Activated CD4-positive, CD25-positive, alpha-beta regulatory T cell treated with anti-CD3 and anti-CD28 coated beads, Interleukin-2, amount 50 U/mL, for 16 hours (primary cell): ENCODE measurements around the gene MEIS2.

Experiments
- DNase-seq: peaks from one replicate; pipeline ENCODE4 v3.0.0-alpha.2; 2020; ENCODE audit warnings: low read depth, low spot score

MEIS2 gene

GRCh38 chr15:36965570-36966342 is 134.6 kb downstream of the MEIS2 start:
- DNase-seq: no peak

DNA sequence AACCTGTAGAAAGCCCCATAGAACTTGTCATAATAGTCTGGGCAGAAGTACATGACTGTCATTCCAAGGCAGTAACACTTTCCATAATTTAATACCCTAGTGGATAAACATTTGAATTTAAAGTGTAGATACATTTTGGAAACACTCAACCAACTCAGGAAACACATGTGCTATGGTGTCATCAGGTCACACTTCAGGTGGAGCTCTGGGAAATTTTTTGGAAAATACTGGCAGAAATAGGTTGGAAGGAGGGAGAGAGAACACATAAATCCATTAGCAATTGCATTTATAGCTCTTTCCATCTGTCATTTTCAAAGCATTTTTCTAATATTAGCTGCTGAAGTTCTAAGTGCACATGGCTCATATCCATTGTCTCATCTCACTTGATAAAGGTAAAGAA is 135.7 kb downstream of the MEIS2 start:
- no peak for DNase-seq

DNA sequence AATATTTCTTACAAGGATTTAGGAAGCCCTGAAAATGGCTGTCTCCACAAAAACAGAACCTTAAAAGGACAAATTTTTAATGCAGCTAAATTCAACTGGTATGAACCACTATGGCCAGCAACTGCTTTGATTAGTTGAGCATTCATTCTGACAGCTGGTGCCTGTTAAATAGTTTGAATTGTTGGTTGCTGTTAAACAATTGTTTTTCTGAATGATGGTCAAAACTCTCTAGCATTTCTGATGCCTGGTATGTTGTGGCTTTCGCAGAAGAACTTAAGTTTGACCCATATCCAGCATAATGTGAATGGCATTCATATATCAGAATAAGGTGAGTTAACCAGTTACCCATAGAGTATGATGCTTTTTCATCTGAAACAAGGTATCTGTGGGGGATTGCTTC is 138.4 kb downstream of the MEIS2 start:
- no peak for DNase-seq

DNA sequence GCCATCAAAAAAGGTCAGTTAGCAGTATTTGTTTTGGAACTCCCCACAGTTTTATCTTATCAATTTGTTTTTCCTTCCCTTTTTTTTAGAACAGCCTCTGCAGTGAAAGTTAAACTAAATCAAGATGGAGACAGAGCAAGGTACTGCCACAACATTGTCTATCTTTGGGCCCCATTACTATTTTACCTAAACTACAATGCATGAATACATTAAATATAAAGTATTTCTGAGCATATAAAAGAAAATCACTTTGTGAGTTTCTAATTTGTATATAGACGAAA is 139.5 kb downstream of the MEIS2 start:
- DNase-seq: no peak

GRCh38 chr15:36960179-36960946 is 140.0 kb downstream of the MEIS2 start:
- DNase-seq: no peak

DNA sequence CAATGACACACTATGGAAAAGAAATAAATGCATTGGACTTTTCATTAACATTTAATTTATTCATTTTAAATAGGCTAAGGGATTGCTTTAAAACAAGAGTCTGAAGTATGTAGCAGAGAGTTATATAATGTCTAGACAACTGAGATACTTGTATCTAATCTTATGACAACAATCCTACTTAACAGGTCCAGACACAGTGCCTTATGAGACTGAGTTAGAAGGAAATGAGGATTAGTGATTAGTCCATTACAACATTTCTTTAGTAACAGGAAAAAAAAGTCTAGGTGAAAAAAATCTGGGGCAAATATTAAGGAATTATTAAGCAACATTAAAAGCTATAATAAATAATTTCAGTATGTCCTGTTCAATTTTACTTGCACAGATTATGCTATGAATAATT is 140.6 kb downstream of the MEIS2 start:
- DNase-seq: no peak

GRCh38 chr15:36958606-36959005 is 141.7 kb downstream of the MEIS2 start:
- no peak for DNase-seq

DNA sequence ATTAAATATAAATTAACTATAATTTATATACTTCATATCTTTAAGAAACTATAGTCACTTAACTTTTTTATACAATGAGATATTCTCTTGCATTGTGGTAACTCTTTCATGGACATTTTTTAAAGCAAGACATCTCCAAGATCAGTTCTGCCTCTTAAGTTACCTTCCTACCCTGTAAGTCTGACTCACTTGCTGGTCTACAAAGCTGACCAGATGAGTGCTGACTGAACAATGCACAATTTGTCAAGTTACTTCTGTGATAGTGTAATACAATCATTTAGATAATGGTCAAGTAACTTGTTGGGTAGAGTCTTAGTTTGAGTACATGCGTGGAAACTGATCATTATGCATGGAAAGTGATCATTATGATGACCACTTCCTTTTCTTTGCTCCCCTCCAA is 145.9 kb downstream of the MEIS2 start:
- no peak for DNase-seq

DNA sequence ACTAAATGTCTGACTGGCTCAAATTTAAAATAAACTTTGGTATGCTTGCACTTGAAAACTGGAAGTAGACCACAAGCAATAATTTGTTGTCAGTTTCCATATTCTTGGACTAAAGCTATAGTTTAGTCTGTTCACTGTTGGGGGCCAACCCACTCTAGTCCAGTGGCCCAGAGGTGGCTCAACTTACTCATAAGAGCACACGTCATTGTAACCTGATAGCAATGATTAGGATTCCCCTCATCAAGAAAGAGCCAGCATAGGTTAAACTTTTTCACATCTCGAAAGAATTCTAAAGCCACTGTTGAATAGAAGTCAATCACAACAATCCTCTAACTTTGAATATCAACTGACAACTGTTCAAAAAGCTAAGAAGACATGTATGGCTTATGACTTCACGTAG is 147.0 kb downstream of the MEIS2 start:
- DNase-seq: no peak

DNA sequence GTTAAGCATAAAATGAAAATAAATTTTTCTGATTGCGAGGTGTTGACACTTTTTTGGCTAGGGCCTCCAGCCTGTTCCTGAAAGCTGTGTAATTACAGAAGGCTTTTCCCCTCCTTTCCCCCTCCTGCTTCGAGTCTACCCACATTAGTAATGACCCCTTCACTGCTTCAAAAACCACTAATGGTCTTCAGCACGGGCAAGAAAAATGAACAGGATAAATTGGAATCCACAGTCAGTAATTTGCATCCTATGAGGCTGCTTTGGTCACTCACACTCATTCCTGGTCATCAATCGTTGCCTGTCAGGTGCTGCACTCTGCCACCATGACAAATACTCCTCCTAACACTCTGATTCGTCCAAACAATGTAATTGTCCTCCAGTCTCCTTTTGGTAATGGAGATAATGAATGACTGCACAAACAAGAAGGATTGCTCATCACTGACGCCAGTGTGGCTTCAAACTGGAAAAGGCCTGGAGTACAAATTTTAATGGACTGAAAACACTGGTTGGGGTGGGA is 148.6 kb downstream of the MEIS2 start:
- DNase-seq: no peak

DNA sequence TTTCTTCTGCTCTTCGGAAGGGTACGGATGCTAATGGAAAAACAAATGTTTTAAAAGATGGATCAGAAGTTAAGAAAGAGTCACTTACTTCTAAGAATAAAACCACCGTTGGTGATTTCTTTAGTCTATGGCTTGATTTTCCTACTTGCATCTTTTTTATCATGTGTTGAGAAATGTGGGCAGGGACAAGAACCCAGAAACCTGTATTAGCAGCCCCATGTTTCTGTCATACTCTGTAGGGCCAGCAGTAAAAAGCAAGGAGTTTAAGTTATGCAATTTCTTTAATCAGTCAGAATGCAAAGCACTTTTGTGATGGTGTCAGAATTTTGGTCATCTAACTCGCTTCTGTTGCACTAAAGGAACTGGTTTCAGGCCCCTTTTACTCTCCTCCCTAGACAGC is 150.0 kb downstream of the MEIS2 start:
- no peak for DNase-seq

- no peak for DNase-seq
Observed at GRCh38 chr15:36948982-36949381, 151.4 kb downstream of the MEIS2 start.

GRCh38 chr15:36947035-36947719 is 153.2 kb downstream of the MEIS2 start:
- no peak for DNase-seq

GRCh38 chr15:36944442-36944841 is 155.9 kb downstream of the MEIS2 start:
- DNase-seq: no peak

- no peak for DNase-seq
Observed at GRCh38 chr15:36943508-36944361, 156.6 kb downstream of the MEIS2 start.

DNA sequence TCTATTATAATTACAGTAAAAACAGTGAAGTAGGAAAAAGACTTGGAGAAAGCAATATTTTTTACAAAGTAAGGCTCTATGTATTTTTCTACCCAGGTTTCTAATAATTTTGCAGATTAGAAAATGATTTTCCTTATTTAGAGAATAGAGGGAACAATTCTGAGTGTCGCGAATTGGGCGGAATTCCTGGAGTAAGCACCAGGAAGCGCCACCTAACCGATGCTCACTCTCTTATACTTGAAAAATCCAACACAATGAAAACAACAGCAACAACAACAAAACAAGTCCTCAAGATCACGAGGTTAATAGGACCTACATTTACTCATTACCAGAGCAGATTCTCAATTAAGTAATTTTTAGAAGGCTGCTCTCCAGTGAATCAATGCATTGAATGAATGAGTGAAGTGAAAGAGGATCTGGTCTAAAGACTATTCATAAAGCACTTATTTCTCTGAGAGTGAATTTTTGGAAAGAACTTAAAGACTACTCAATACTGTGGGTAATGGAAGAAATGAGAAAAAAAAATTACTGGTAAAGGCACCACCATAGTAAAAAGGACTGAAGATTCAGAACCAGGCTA is 158.0 kb downstream of the MEIS2 start:
- DNase-seq: no peak

DNA sequence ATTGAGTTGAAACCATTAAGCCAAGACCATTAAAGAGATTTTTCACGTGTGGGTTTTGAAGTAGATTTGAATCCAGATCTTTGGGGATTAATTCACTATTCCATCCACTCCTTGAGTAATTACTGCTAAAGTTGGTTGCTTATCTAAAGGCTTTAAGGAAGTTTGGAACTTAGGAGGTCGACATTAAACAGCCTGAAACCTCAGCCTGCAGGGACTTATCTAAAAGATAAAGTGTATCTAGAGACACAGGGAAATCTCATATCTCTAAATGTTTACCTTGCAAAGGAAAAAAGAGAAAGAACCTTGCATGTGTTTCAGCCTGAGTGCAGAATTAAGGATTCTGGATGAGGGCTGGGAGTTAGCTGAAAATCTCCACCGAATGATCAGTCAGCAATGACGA is 158.6 kb downstream of the MEIS2 start:
- no peak for DNase-seq

GRCh38 chr15:36940636-36941260 is 159.6 kb downstream of the MEIS2 start:
- no peak for DNase-seq

- DNase-seq: no peak
Observed at GRCh38 chr15:36940219-36940618, 160.1 kb downstream of the MEIS2 start.

- DNase-seq: no peak
Observed at GRCh38 chr15:36938764-36939163, 161.6 kb downstream of the MEIS2 start.

GRCh38 chr15:36938131-36938530 is 162.2 kb downstream of the MEIS2 start:
- no peak for DNase-seq
